D721Med (cell line): Measurements from ENCODE around the gene KRT16.

Source experiments
- DNase-seq: peaks from one replicate; pipeline ENCODE4 v3.0.0; 2011; ENCODE audit warnings: low spot score; ENCODE audit not compliant: insufficient read length
- FAIRE-seq: peaks from 2 replicates; lab custom pipeline; 2011; peaks lifted over from hg19 to GRCh38; lab: Jason Lieb, UNC
- CTCF ChIP-seq: IDR thresholded peaks from 2 replicates; pipeline ENCODE4 v1.5.1; 2012; ENCODE audit warnings: mild to moderate bottlenecking, control low read depth; ENCODE audit not compliant: insufficient read depth; ENCODE audit errors: missing control alignments

The KRT16 gene

GRCh38 chr17:41594363-41594915 is 18.1 kb downstream of the KRT16 start:
- FAIRE-seq (no peak), DNase-seq (no peak)
- no peak for TF ChIP-seq CTCF

GRCh38 chr17:41593306-41593981 is 19.1 kb downstream of the KRT16 start:
- no peak for DNase-seq
- TF ChIP-seq CTCF, result no peak
- no peak for FAIRE-seq

GRCh38 chr17:41592601-41593305 is 19.8 kb downstream of the KRT16 start:
- DNase-seq, result no peak
- no peak for FAIRE-seq
- TF ChIP-seq CTCF, result no peak

- TF ChIP-seq CTCF, result no peak
- FAIRE-seq, result no peak
Measured at GRCh38 chr17:41589301-41589700, 23.3 kb downstream of the KRT16 start.

GRCh38 chr17:41588126-41588810 is 24.3 kb downstream of the KRT16 start:
- FAIRE-seq (no peak), DNase-seq (no peak)
- no peak for TF ChIP-seq CTCF

More at GRCh38 chr17:41589301-41589700, 23.3 kb downstream of the KRT16 start:
- DNase-seq, result no peak

GRCh38 chr17:41586863-41587495 is 25.6 kb downstream of the KRT16 start, which contains the start of gene KRT14:
KRT14 (minus strand) TSS chr17:41586895; CDS start chr17:41586834, 61 bp downstream.
- FAIRE-seq (no peak), DNase-seq (no peak)
- no peak for TF ChIP-seq CTCF
